NCI-H526 treated with DMSO at 0.1 percent for 48 hours (cell line): ENCODE data around the gene AUTS2.

Source experiments
- DNase-seq: peaks from one replicate; lab custom pipeline; 2025; lab: John Stamatoyannopoulos, UW

Gene AUTS2

GRCh38 chr7:70834424-70834823, 1236.1 kb downstream of the AUTS2 start:
- no peak for DNase-seq

- no peak for DNase-seq
These were observed 1237.4 kb downstream of the AUTS2 start for GRCh38 chr7:70835658-70836057.

GRCh38 chr7:70836279-70836678, 1238.0 kb downstream of the AUTS2 start:
- no peak for DNase-seq

GRCh38 chr7:70836946-70837345, 1238.7 kb downstream of the AUTS2 start:
- no peak for DNase-seq

GRCh38 chr7:70837589-70837988, 1239.3 kb downstream of the AUTS2 start:
- no peak for DNase-seq

- DNase-seq = no peak
These were observed 1240.1 kb downstream of the AUTS2 start for GRCh38 chr7:70838292-70838907.
